Thymus (tissue), 11 donors: ENCODE measurements around the gene SLC6A6. TPM values are rescaled to one million over a fixed set of nuclear protein-coding genes. Genes with fewer than 3 reads are reported as not detected.

ENCODE experiments used
- DNase-seq, 9 donors: peaks; one replicate each; pipeline ENCODE4 v3.0.0-alpha.2; 2013; ENCODE audit warnings: low spot score in 9 of 9, low read depth in 6 of 9, missing footprints in 1 of 9
- H3K27ac ChIP-seq, 2 donors: one replicate each; pipeline ENCODE4 v1.5.1; 2013; ENCODE audit warnings: control low read depth in 1 of 2, low read depth in 1 of 2, low read length in 1 of 2, mild to moderate bottlenecking in 1 of 2, moderate library complexity in 1 of 2
- H3K27me3 ChIP-seq, 2 donors: one replicate each; pipeline ENCODE4 v1.5.1; 2013; ENCODE audit warnings: low read length in 1 of 2; ENCODE audit not compliant: control insufficient read depth in 2 of 2, insufficient read depth in 1 of 2
- H3K36me3 ChIP-seq, 2 donors: one replicate each; pipeline ENCODE4 v1.5.1; 2013; ENCODE audit warnings: low read length in 1 of 2, mild to moderate bottlenecking in 1 of 2, moderate library complexity in 1 of 2; ENCODE audit not compliant: control insufficient read depth in 2 of 2, insufficient read depth in 2 of 2
- H3K4me1 ChIP-seq, 2 donors: one replicate each; pipeline ENCODE4 v1.5.1; 2013; ENCODE audit warnings: low read length in 2 of 2; ENCODE audit not compliant: control insufficient read depth in 2 of 2, insufficient read depth in 2 of 2
- H3K4me3 ChIP-seq, 2 donors: one replicate each; pipeline ENCODE4 v1.5.1; 2013; ENCODE audit warnings: low read length in 2 of 2, control low read depth in 1 of 2, mild to moderate bottlenecking in 1 of 2
- H3K9me3 ChIP-seq, 2 donors: one replicate each; pipeline ENCODE4 v1.5.1; 2013; ENCODE audit warnings: low read length in 1 of 2, mild to moderate bottlenecking in 1 of 2; ENCODE audit not compliant: control insufficient read depth in 2 of 2, insufficient read depth in 1 of 2
- WGBS: extraction: QIAGEN DNeasy Blood & Tissue Kit; methylation state at CpG from one replicate; pipeline ENCODE4 v1.1.7; 2013; 5-methylcytosine and 5-hydroxymethylcytosine counted together
- polyA plus RNA-seq: library from polyadenylated mRNA; stranded (reverse); fragments of 200-250 nt; gene quantifications from one replicate; pipeline ENCODE4 v1.2.3, GENCODE V29; 2013
- total RNA-seq: library from RNA; stranded (reverse); fragments of 120-200 nt; gene quantifications from one replicate; pipeline ENCODE4 v1.2.4, GENCODE V29; 2013
- donor health status: healthy.

SLC6A6 gene
- total and polyA plus RNA-seq, 2 donors = 5.2 to 8.2 TPM

GRCh38 chr3:14468621-14468981 is 66.2 kb downstream of the SLC6A6 start:
- DNase-seq = no peak
- H3K4me1 ChIP-seq = no peaks in the 10 kb centered on the region
- WGBS = 96% methylated on average over 13 of the region's 13 CpGs
- H3K27ac ChIP-seq = no peak overlapping the region
- H3K4me3 ChIP-seq = no peak overlapping the region
- H3K36me3 ChIP-seq = peaks cover 42 to 48% of the 10 kb centered on the region in 2 donors
- no peaks in the 10 kb centered on the region for H3K9me3 ChIP-seq
- no peaks in the 10 kb centered on the region for H3K27me3 ChIP-seq

- WGBS = 98% methylated on average over 12 of the region's 12 CpGs
Measured at GRCh38 chr3:14470461-14470860, 68.1 kb downstream of the SLC6A6 start.

GRCh38 chr3:14471016-14471415 is 68.6 kb downstream of the SLC6A6 start:
- Histone ChIP-seq H3K9me3 (no peaks in the 10 kb centered on the region), H3K36me3 (peaks cover 30 to 37% of the 10 kb centered on the region in 2 donors), H3K4me1 (no peaks in the 10 kb centered on the region), H3K4me3 (no peak overlapping the region), H3K27ac (no peak overlapping the region), H3K27me3 (no peaks in the 10 kb centered on the region)
- no peak for DNase-seq
- 95% methylated on average over 5 of the region's 5 CpGs for WGBS

More at GRCh38 chr3:14470461-14470860, 68.1 kb downstream of the SLC6A6 start:
- Histone ChIP-seq H3K27me3 (no peaks in the 10 kb centered on the region), H3K27ac (no peak overlapping the region), H3K9me3 (no peaks in the 10 kb centered on the region), H3K36me3 (peaks cover 30 to 37% of the 10 kb centered on the region in 2 donors), H3K4me1 (no peaks in the 10 kb centered on the region), H3K4me3 (no peak overlapping the region)
- DNase-seq = no peak

- H3K4me1 ChIP-seq = no peaks in the 10 kb centered on the region
- no peak overlapping the region for H3K27ac ChIP-seq
- H3K4me3 ChIP-seq = no peak overlapping the region
- H3K36me3 ChIP-seq = peaks cover 26 to 37% of the 10 kb centered on the region in 2 donors
- DNase-seq = no peak
- no peaks in the 10 kb centered on the region for H3K9me3 ChIP-seq
- 99% methylated on average over 10 of the region's 10 CpGs for WGBS
- H3K27me3 ChIP-seq = no peaks in the 10 kb centered on the region
Measured at GRCh38 chr3:14471690-14472089, 69.3 kb downstream of the SLC6A6 start.

- Histone ChIP-seq H3K27ac (no peak overlapping the region), H3K4me3 (no peak overlapping the region), H3K27me3 (no peaks in the 10 kb centered on the region), H3K9me3 (no peaks in the 10 kb centered on the region), H3K4me1 (no peaks in the 10 kb centered on the region), H3K36me3 (peaks cover 30 to 47% of the 10 kb centered on the region in 2 donors)
- no peak for DNase-seq
- WGBS = 96% methylated on average over 22 of the region's 22 CpGs
Measured at GRCh38 chr3:14472471-14473351, 70.3 kb downstream of the SLC6A6 start.

- 97% methylated on average over 7 of the region's 7 CpGs for WGBS
- no peak overlapping the region for H3K27ac ChIP-seq
- DNase-seq = no peak
- H3K9me3 ChIP-seq = no peaks in the 10 kb centered on the region
- H3K4me3 ChIP-seq = no peak overlapping the region
- peaks cover 30 to 46% of the 10 kb centered on the region in 2 donors for H3K36me3 ChIP-seq
- no peaks in the 10 kb centered on the region for H3K27me3 ChIP-seq
- H3K4me1 ChIP-seq = no peaks in the 10 kb centered on the region
Measured at GRCh38 chr3:14473411-14473891, 71.0 kb downstream of the SLC6A6 start.

GRCh38 chr3:14474363-14475081 is 72.1 kb downstream of the SLC6A6 start:
- peaks cover 33 to 44% of the 10 kb centered on the region in 2 donors for H3K36me3 ChIP-seq
- H3K27ac ChIP-seq = no peak overlapping the region
- no peaks in the 10 kb centered on the region for H3K9me3 ChIP-seq
- H3K4me1 ChIP-seq = no peaks in the 10 kb centered on the region
- no peaks in the 10 kb centered on the region for H3K27me3 ChIP-seq
- no peak for DNase-seq
- no peak overlapping the region for H3K4me3 ChIP-seq
- 98% methylated on average over 13 of the region's 13 CpGs for WGBS

GRCh38 chr3:14475621-14476020 is 73.2 kb downstream of the SLC6A6 start:
- no peak overlapping the region for H3K27ac ChIP-seq
- H3K4me3 ChIP-seq = no peak overlapping the region
- WGBS = 97% methylated on average over 7 of the region's 7 CpGs
- H3K9me3 ChIP-seq = no peaks in the 10 kb centered on the region
- no peaks in the 10 kb centered on the region for H3K27me3 ChIP-seq
- no peak for DNase-seq
- H3K4me1 ChIP-seq = no peaks in the 10 kb centered on the region
- H3K36me3 ChIP-seq = peaks cover 41 to 49% of the 10 kb centered on the region in 2 donors
